ELR (cell line): ENCODE data around the gene TRDN.
A peak's percentile ranks its signal among the peaks of the same experiment; 100 is the strongest.
"Not testable (repeated sequence)": the region's sequence is repeated elsewhere in the genome, so short reads cannot be mapped to it uniquely, and the experiment has no call there.

Experiments
- DNase-seq: peaks from one replicate; pipeline ENCODE4 v3.0.0-alpha.2; 2015; ENCODE audit warnings: low read depth

The TRDN gene

GRCh38 chr6:123507582-123507981 lies 129.2 kb downstream of the TRDN start:
- no peak for DNase-seq

GRCh38 chr6:123503619-123504018 lies 133.1 kb downstream of the TRDN start:
- no peak for DNase-seq

- no peak for DNase-seq
These were observed 139.7 kb downstream of the TRDN start for GRCh38 chr6:123497025-123497424.

GRCh38 chr6:123489589-123489988 lies 147.2 kb downstream of the TRDN start:
- DNase-seq = peak; percentile 13

- DNase-seq = no peak
These were observed 155.8 kb downstream of the TRDN start for GRCh38 chr6:123480986-123481385.

GRCh38 chr6:123472025-123472702 lies 164.6 kb downstream of the TRDN start:
- not testable (repeated sequence) for DNase-seq

- peak; percentile 18 for DNase-seq
These were observed 169.4 kb downstream of the TRDN start for GRCh38 chr6:123467392-123467791.

- no peak for DNase-seq
These were observed 174.6 kb downstream of the TRDN start for GRCh38 chr6:123462152-123462551.

GRCh38 chr6:123458218-123458617 lies 178.5 kb downstream of the TRDN start:
- DNase-seq = no peak

GRCh38 chr6:123456836-123457235 lies 179.9 kb downstream of the TRDN start:
- DNase-seq = no peak

- DNase-seq = no peak
These were observed 182.3 kb downstream of the TRDN start for GRCh38 chr6:123454448-123454847.

- DNase-seq = not testable (repeated sequence)
These were observed 183.7 kb downstream of the TRDN start for GRCh38 chr6:123453071-123453470.

- no peak for DNase-seq
These were observed 188.4 kb downstream of the TRDN start for GRCh38 chr6:123448306-123448884.

GRCh38 chr6:123447315-123447937 lies 189.3 kb downstream of the TRDN start:
- DNase-seq = no peak

GRCh38 chr6:123439371-123439770 lies 197.4 kb downstream of the TRDN start:
- DNase-seq = no peak

GRCh38 chr6:123434186-123434585 lies 202.6 kb downstream of the TRDN start:
- no peak for DNase-seq

GRCh38 chr6:123430970-123431369 lies 205.8 kb downstream of the TRDN start:
- DNase-seq = no peak

GRCh38 chr6:123427008-123427407 lies 209.7 kb downstream of the TRDN start:
- no peak for DNase-seq

GRCh38 chr6:123423130-123423529 lies 213.6 kb downstream of the TRDN start:
- no peak for DNase-seq

GRCh38 chr6:123420512-123420911 lies 216.2 kb downstream of the TRDN start:
- DNase-seq = no peak

GRCh38 chr6:123418071-123418470 lies 218.7 kb downstream of the TRDN start:
- DNase-seq = no peak

- no peak for DNase-seq
These were observed 219.2 kb downstream of the TRDN start for GRCh38 chr6:123417535-123417934.

GRCh38 chr6:123415844-123416468 lies 220.8 kb downstream of the TRDN start:
- DNase-seq = peak; percentile 60
